GM18502 (cell line): ENCODE data around the gene HTRA1.

Experiments used
- ATAC-seq: cut with Tn5 transposase; IDR thresholded peaks from one replicate; pipeline ENCODE4 v1.9.1; 2021; ENCODE audit warnings: mild to moderate bottlenecking; ENCODE audit not compliant: unreplicated experiment, poor library complexity

Gene HTRA1

DNA sequence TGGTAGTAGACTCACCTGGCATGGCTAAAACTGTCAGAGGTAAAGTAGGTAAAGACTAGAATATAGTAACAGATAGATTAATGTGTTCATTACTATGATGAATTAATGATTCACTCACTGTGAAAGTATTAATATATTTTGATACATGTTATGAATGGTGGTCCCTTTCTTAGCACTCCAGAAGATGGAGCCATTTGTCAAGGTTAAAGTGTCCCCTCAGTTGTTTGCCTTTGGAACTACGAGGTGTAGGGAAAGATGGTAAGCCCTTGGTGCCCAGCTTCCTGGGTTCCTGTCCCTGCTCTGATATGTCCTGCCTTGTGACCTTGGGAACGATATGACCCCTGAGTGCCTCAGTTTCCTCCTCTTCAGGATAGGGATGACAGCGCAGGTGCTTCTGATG lies 49.4 kb downstream of the HTRA1 start:
- ATAC-seq = no peak

DNA sequence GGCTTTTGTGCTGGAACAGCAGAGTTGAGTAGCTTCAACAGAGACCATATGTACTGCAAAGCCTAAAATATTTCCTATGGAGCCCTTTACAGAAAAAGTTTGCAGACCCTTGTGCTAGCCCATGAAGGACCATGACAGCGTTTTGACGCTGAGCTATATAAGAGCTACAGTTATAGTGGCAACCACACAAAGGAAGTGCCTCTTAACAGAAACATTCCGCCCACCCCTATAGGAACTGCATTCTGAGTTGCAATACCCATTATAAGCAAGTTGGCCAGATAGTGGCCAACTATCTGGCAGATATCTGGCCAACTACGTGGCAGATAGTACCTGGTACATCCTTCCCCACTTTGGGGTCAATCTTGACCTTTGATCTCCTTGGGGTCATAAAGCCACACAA lies 51.7 kb downstream of the HTRA1 start:
- no peak for ATAC-seq

DNA sequence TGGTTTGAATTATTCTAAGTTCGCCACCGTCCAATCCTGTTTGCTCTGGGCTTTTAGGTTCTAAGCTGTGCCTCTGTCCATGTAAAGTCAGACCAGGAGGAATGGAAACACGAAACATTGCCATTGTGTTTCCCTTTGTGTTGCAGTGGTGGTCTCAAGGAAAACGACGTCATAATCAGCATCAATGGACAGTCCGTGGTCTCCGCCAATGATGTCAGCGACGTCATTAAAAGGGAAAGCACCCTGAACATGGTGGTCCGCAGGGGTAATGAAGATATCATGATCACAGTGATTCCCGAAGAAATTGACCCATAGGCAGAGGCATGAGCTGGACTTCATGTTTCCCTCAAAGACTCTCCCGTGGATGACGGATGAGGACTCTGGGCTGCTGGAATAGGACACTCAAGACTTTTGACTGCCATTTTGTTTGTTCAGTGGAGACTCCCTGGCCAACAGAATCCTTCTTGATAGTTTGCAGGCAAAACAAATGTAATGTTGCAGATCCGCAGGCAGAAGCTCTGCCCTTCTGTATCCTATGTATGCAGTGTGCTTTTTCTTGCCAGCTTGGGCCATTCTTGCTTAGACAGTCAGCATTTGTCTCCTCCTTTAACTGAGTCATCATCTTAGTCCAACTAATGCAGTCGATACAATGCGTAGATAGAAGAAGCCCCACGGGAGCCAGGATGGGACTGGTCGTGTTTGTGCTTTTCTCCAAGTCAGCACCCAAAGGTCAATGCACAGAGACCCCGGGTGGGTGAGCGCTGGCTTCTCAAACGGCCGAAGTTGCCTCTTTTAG lies 52.9 kb downstream of the HTRA1 start:
- ATAC-seq = no peak

DNA sequence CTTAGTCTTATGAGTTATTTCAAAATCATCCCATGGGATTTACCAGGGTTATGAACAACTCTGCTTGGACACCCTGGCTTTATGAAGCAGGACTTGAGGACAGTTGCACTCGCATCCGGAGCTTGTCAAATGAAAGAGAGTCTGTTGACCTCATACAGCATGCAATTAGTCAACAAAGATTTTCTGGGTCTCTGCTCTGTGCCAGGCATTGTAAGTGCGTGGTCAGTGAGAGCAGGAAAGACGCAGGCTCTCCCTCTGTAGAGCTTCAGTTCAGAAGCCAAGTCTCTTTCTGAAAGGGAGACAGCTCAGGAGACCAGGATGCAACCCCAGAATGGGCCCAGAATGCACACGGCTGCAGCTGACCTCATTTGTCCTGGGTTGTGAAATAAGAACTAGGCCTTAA lies 53.7 kb downstream of the HTRA1 start:
- no peak for ATAC-seq

DNA sequence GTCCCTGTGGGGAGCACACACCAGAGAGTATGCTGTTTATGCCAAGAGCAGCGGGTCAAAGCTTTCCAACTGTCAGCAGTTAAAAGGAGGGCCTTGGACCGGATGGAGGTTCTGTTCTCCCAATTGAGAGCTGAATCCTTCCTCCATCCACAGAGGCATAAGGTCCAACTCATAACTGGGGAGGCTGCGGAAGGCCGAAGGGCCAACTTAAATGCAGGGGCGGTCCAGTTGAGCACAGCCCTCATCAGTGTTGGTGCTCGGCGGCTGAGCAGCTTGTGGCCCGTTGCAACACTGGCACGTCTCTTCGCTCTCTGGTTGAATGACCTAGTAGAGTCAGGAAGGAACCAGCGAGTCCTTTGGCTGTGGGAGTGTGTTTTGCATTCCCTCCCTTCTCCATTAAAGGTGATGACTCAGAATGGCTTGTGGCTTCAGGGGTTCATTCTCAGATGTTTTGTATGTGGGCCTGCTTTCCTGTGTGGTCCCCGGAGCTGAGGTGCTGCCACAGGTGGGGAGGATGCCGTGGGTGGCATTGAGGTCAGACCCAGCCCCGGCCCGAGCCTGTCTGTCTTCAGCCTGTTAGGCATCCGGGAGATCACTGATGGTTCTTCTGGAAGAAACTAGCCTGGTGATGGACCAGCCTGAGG lies 54.4 kb downstream of the HTRA1 start:
- ATAC-seq = peak; percentile 75

DNA sequence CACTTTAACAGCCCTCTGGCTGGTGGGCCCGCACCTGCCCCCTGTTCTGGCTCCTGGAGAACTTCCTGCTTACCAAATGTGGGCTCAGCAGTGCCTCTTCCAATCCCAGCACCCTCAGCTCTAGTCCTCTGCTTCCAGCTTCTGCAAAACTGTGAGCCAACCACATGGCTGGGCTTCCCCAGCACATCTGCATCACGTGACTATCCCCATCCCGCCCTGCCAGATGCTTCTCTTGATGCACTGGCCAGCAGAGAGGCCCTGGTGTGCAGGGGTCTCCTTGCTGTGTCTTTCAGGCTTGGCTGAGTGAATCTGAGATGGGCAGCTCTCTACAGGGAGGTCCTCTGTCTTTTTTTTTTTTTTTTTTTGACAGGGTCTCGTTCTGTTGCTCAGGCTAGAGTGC lies 55.4 kb downstream of the HTRA1 start:
- ATAC-seq = no peak

DNA sequence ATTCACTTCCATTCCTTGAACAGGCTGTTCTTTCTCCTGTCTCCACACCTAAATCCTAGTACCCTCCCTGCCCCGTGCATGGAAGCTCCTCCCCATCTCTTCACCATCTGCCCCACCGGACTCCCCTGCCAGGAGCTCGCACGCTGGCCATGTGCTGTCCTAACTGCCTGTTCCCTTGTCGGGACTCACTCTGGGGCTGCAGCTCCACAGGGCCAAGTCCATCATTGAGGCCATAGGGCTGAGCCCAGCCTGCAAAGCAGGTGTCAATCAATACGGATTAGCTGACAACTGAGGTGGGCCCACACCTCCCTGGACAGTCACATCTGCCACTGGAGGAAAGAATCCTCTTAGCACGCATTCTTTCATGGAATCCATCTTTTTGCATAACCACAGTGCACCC lies 57.8 kb downstream of the HTRA1 start:
- no peak for ATAC-seq

DNA sequence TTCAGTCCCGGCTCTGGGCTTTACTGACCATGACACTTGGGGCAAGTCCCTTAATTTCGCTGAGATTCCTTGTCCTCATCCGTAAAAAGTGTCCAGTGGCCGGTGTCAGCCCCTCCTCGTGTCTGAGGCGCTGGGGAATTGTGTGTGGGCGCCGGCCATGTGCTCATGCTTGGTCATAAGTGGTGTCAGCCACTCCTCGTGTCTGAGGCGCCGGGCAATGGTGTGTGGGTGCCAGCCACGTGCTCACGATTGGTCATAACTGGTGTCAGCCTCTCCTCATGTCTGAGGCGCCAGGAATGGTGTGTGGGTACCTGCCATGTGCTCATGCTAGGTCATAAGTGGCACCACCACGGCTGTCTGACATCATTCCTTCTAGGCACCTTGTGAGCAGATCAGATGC lies 58.5 kb downstream of the HTRA1 start:
- ATAC-seq = no peak

DNA sequence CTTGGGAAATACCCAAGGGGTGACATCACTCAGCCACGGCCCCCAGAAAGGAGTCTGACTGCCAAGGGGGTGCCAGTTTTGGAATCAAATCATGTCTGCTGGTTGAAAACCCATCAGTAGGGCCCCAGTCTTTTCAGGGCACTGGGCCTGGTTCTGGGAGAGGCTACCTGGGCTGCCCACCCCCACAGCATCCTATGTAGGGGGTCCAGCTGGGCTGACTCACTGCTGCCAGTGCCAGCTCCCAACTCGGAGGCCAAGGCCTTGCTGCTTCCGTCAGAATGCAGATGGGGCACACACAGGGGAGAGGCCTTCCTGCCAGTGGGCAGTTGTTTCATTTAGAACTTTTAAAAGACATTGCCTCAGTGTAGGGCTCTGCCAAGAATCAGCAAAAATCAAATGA lies 59.7 kb downstream of the HTRA1 start:
- no peak for ATAC-seq

DNA sequence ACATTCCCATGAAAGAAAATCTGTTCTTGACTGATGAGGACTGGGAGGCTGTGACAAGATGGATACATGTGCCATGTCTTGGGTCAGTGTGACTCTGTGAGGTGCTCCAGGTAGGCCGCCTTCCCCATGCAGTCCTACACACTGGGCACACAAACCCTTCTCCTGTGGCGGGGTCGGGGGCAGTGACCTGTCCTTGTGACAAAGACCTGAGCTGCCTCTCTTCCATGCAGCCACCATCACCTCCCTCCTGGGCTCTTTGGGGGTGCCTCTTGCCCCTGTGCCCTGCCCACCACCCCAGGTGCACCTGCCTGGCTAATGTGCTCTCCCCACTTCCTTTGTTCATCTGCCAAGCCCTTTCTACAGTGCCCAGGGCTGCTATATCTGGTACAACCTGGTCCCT lies 63.5 kb downstream of the HTRA1 start:
- ATAC-seq = no peak

DNA sequence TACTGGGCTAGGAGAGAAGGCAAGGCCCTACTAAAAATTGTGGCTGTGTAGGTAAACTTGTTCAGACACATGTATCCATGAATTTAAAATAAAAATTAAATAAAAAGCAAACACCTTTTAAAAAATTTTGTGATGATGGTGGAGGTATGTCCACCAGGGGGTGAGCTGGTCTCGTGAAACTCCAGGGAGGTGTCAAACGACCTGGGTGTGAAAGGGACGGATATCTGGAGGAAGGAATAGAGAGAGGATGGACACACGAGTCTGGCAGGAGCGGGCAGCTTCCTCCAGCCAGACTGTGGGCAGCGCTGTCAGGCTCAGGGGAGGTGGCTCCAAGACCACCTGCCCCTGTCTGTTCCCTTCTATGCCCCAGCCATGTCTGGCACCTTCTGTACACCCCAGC lies 64.4 kb downstream of the HTRA1 start:
- no peak for ATAC-seq

DNA sequence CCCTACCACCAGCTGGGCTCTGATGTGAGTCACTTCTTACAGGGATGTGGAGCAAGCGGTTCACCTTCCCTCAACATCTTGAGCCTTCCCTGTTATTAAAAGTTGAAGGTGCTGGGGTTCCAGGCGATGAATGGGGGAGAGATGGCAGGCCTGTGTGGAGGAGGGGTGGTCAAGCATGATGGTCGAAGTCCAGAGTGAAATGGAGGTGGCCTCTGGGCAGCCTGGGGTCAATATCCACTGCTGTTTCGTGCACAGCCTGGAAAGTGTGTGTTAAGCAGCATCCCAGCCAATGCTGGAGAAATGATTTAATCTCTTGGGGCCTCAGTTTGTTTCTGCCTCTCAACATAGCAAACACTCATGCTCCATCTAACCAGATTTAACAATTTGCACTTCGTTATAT lies 65.5 kb downstream of the HTRA1 start:
- ATAC-seq = no peak

DNA sequence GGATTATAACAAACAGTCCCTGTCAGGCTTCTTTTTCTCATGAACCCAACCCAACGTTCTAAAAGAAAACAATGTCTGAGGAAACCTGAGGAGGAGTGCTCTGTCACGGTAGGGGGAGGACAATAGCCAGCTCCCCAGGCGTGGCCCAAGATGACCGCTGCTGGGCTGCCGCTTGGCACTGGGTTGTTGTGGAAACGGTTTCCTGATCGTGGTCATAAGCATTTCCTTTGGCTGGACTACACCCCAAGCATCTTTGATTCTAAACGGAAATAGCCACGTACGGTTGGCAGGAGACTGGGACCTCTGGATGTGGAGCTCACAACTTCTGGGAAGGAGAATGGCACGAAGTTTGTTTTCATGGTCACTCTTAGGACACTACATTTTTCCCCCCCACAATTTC lies 68.8 kb downstream of the HTRA1 start:
- no peak for ATAC-seq

DNA sequence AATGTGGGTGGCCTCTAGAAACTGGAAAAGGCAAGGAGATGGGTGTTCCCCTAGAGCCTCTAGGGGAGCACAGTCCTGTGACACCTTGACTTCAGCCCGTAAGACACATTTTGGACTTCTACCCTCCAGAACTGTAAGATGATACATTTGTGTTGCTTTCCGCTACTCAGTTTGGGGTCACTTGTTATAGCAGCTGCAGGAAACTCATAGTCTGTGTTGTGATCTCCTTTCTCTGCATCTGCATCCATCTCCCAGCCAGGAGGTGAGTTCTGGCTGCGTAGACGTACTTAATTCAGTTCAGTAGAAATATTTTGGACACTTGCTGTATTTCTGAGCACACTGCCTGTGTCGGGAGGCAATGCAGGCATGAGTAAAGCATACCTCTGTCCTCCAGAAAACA lies 69.9 kb downstream of the HTRA1 start:
- no peak for ATAC-seq

DNA sequence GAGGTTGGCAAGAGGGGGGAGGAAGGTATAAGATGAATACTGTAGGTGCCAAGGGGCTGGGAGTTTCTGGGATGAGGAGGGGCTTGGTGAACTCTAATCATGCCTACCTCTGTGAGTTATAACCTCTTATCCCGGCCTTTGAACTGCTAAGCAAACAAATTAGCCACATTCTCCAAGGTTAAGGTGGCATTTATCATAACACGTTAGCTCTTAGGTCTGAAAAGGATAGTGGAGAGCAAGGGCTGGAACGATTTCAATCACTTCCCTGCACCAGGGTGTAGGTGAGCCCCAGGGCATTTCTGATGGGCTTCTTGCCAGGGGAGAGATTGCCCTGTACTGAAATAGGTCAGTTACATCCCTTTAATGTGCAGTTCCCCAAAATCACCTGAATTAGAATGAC lies 70.6 kb downstream of the HTRA1 start:
- ATAC-seq = no peak

DNA sequence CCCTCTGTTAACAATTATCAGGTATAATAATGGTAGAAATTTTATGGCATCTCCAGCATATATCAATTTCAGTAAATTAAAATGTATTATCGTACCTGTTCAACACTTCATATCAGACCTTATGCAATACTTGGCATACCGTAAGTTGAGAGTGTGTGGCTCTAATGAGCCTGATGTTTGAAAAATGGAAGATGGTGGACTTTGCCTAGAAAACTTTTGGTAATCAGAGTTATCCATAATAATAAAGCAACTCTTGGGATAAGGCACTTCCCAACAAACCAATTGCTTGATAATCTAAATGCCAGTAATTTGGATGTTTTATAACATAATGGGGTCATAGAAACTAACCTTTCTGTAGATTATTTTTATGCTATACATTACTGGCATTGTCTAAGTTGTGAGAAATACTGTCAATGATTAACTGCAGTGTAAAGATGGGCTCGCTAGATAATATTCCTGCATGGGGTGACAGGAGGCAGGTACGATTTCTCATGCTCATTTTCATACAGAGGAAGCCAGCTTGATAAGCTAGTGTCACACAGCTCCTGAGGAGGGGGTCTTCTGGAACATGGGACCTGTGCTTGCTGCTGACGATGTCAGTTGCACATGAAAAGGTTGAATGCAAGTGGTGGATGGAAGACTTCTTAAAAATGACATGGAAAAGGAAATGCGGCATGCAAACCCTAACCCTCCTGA lies 71.4 kb downstream of the HTRA1 start:
- no peak for ATAC-seq

DNA sequence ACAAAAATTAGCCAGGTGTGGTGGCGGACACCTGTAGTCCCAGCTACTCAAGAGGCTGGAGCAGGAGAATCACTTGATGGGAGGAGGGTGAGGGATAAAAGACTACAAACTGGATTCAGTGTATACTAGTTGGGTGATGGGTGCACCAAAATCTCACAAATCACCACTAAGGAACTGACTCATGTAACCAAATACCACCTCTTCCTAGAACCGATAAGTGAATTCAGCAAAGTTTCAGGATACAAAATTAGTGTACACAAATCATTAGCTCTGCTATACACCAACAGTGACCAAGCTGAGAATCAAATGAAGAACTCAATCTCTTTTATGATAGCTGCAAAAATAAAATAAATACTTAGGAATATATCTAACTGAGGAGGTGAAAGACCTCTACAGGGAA lies 76.2 kb downstream of the HTRA1 start:
- no peak for ATAC-seq

DNA sequence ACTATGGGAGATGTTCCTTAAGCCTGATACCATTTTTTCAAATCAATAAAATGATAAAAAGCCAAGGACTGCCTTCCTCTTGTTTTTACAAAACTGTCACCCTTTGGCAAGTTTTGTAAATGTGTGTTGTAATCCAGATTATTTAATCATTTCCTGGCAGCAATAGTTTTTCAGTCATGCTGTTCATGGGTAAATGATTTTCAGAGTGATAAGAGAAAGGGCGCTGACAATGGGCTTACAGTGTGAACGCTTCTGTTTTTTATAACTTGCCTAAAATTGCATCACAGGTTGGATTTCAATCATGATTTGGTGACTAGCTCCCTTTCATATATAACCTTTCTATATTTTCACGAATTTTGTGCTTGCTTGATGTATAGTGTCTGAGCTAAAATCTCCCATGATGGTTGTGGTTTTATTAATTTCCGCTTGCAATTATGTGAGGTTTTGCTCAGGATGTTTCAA lies 80.2 kb downstream of the HTRA1 start:
- no peak for ATAC-seq

DNA sequence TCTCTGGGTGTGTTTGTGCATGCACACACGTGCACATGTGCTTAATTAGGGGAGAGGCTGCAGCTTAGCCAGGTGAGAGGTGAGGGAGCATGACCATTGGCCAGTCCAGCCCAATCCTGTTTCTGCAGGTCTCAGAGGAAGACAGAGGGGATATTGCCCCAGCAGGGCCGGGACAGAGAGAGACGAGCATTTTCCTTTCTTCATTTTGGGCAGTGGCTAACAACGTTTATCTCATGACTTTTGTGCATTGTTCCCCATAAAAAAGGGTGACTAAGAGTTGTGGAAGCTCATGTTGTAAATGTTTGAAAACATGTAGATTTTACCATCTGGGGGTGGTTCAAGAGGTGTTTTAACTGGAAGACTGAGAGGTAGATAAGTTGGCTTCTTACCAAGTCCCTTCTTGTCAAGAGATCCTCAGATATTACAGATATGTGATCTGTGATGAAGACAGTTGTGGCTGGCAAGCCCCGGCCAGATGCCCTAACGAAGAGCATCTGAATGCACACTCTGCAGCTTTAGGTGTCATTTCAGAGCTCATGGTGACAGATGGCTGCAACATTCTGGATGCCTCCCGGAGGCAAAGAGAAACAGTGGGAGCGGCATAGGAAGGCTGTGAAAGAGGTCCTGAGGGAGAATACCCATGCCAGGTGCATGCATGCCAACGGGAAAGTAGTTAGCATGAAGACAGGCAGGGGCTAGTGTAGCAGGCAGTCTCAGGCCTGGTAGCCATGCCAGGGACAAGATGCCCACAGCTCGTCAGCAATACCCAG lies 82.5 kb downstream of the HTRA1 start:
- ATAC-seq = no peak

DNA sequence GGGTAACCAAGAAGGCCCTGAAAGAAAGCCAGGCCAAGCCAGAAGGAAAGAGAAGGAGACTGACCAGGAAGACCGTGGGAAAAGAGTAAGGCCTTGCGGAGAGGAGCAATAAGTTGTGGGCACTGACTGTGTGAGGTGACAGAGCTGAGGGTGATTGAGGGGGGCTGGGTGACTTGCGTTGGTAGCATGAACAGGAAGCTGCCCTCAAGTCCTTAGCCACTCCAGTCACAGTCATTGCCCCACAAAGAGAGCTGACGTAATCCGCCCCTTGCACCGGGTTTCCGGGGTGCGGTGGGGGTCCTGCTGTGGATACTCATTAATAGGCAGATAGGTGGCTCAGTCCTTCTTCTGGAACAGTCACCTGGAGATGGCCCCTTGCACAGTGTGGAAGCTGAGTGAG lies 83.1 kb downstream of the HTRA1 start:
- no peak for ATAC-seq

DNA sequence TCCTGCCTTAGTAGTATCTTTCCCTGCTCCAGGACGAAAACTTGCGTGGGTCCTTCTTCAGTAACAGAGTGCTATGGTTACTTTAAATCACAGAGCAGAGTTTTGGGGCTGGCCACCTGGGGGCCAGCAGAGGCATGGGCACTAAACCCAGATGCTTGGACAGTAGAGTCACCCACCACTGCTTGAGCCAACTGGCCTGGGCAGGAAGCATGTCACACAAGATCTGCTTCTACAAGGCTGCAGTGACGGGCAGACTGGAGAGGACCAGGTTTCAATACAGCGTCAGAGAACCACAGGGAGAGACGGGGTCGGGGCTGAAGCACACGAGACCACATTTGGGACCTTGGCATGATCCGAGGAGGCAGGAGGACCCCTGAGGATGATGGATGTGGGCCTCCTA lies 84.9 kb downstream of the HTRA1 start:
- ATAC-seq = no peak
